Measurements from ENCODE around the gene CHI3L2. TPM values are rescaled to one million over a fixed set of nuclear protein-coding genes. Genes with fewer than 3 reads are reported as not detected.

The CHI3L2 gene
- polyA plus RNA-seq, 2 of the 4 experiments (the other 2 are of a cell fraction), result 0.23 to 0.43 TPM

GRCh38 chr1:111252786-111253185 is 25.3 kb downstream of the CHI3L2 start:
- no peak overlapping the region for H3K27ac ChIP-seq
- no peaks in the 10 kb centered on the region for H3K9me3 ChIP-seq
- H3K4me3 ChIP-seq, result no peak overlapping the region
- no peak overlapping the region for H3K4me2 ChIP-seq
- 3% methylated on average over 2 of the region's 2 CpGs for WGBS (ENCODE audit: missing lambda C conversion rate)
- FAIRE-seq (no peak), ATAC-seq (no peak), DNase-seq (ENCODE audit: low read depth in 1 of 2, low spot score in 1 of 2) (no peak)
- CTCF ChIA-PET, result no interaction called here
- POLR2A ChIA-PET, result no interaction called here
- no peak for TF ChIP-seq ZFP36 (IDR thresholded peaks at IDR 0.05; ENCODE audit: borderline replicate concordance, partially characterized antibody)
- no peak for TF ChIP-seq CBX8 (IDR thresholded peaks at IDR 0.05)
- TF ChIP-seq FOXS1 (CRISPR knock-in tag; IDR thresholded peaks at IDR 0.05), result no peak
- no peak for TF ChIP-seq FOSB (CRISPR knock-in tag; IDR thresholded peaks at IDR 0.05)
- TF ChIP-seq CEBPB (IDR thresholded peaks at IDR 0.05), result no peak
- TF ChIP-seq POLR2AphosphoS2 (conservative IDR thresholded peaks at IDR 0.05; ENCODE audit: low read length), result no peak
- TF ChIP-seq REST (IDR thresholded peaks at IDR 0.05), result no peak
- TF ChIP-seq KDM5A (IDR thresholded peaks at IDR 0.05), result no peak
- TF ChIP-seq ZNF302 (CRISPR knock-in tag; IDR thresholded peaks at IDR 0.05), result no peak
- no peak for TF ChIP-seq HDAC2 (IDR thresholded peaks at IDR 0.05)
- TF ChIP-seq SMC3 (IDR thresholded peaks at IDR 0.05), result no peak
- no peak for TF ChIP-seq HOXB5 (CRISPR knock-in tag; IDR thresholded peaks at IDR 0.05)
- no peak for TF ChIP-seq HES2 (IDR thresholded peaks at IDR 0.05)
- no peak for TF ChIP-seq JUNB (IDR thresholded peaks at IDR 0.05)
- TF ChIP-seq HEYL (CRISPR knock-in tag; IDR thresholded peaks at IDR 0.05), result no peak
- TF ChIP-seq CTCF (IDR thresholded peaks at IDR 0.05), result no peak
- TF ChIP-seq TP53 (CRISPR knock-in tag; IDR thresholded peaks at IDR 0.05), result no peak
- no peak for TF ChIP-seq EHMT2 (IDR thresholded peaks at IDR 0.05; ENCODE audit: low read depth)
- no peaks in the 10 kb centered on the region for H3K4me1 ChIP-seq

GRCh38 chr1:111253876-111254275 is 26.4 kb downstream of the CHI3L2 start:
- DNase-seq (ENCODE audit: low read depth in 1 of 2, low spot score in 1 of 2), result no peak
- no peaks in the 10 kb centered on the region for H3K9me3 ChIP-seq
- TF ChIP-seq CBX8 (IDR thresholded peaks at IDR 0.05) (no peak), HEYL (CRISPR knock-in tag; IDR thresholded peaks at IDR 0.05) (no peak), RAD21 (conservative IDR thresholded peaks at IDR 0.05 in 1 of 2, IDR thresholded peaks at IDR 0.05 in 1 of 2) (no peak), HOXB5 (CRISPR knock-in tag; IDR thresholded peaks at IDR 0.05) (no peak), HES2 (IDR thresholded peaks at IDR 0.05) (no peak), CTCF (IDR thresholded peaks at IDR 0.05) (no peak), ESRRA (IDR thresholded peaks at IDR 0.05; ENCODE audit: borderline replicate concordance, low read length) (no peak), FOXS1 (CRISPR knock-in tag; IDR thresholded peaks at IDR 0.05) (no peak), BCL3 (IDR thresholded peaks at IDR 0.05) (no peak), SMC3 (IDR thresholded peaks at IDR 0.05) (no peak)
- H3K4me3 ChIP-seq, result no peak overlapping the region
- H3K27ac ChIP-seq, result no peak overlapping the region
- WGBS (ENCODE audit: missing lambda C conversion rate), result 7% methylated on average over 1 of the region's 1 CpG
- no peak for FAIRE-seq
- no peak for ATAC-seq
- ChIA-PET CTCF (no interaction called here), POLR2A (no interaction called here)
- no peak overlapping the region for H3K4me2 ChIP-seq
- no peaks in the 10 kb centered on the region for H3K4me1 ChIP-seq

Measured in A549 (cell line).